ENCODE results near the gene ZFP62. TPM values are rescaled to one million over a fixed set of nuclear protein-coding genes. Genes with fewer than 3 reads are reported as not detected.

Gene ZFP62
- total and polyA plus RNA-seq, 2 of the 4 experiments (the other 2 are of a cell fraction) = 8.2 to 20.3 TPM

DNA sequence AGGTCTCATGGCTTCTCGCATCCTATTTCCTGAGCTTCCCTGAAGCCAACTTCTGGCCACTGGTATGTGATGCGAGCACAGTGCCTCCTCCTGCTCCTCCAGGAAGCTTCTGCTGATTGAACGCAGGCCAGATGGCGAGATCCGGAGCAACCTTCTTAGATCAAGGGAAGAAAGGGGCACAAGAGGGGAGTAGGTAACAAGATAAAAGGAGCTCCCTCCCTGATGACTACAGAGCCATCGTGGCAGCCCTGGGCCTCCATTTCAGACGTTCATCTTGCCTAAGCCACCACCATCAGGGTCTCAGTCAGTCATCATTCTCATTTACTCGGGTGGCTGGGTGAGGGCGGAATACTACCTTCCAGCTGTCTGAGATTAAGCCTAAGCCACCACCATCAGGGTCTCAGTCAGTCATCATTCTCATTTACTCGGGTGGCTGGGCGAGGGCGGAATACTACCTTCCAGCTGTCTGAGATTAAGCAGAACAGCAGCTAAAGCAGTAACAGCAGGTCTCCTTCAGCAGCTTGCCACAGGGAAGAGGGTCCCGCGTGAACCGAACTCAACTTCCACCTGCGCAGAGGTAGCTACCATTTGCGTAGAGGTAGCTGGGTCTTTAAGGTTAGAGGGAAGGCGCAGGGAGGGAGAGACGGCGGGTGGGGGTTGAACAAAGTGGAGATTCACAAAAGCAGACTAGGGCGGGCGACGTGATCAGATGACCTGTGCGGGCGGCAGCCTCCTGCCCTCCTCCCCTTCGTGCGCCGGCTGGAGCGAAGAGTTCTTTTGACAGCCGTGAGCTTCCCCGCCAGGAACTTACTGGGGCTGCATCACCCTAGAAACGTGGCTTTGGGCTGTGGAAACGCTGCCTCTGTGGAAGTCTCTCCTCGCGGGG is 30.6 kb downstream of the ZFP62 start:
- Histone ChIP-seq H3K56ac (ENCODE audit: extremely low read depth, insufficient read depth, low read length) (peak overlapping the region; percentile 62; the same call in 1 of the 2 replicates), H3K4ac (ENCODE audit: low read depth, low read length) (peak overlapping the region; percentile 85), H3K27ac (ENCODE audit: insufficient read depth, low read length) (peak overlapping the region; percentile 84), H2BK20ac (ENCODE audit: low read depth, low read length) (no peak overlapping the region), H2BK5ac (ENCODE audit: low read depth, low read length, poor library complexity, severe bottlenecking) (peak overlapping the region; percentile 82), H2AFZ (replicated peaks; ENCODE audit: low read length, poor library complexity) (peak overlapping the region; percentile 100), H4K20me1 (ENCODE audit: insufficient read depth, low read length) (no peaks in the 10 kb centered on the region), H3K18ac (ENCODE audit: low read depth, low read length) (peak overlapping the region; percentile 77), H3K4me2 (ENCODE audit: low read depth, low read length) (peak overlapping the region; percentile 92), H2BK15ac (ENCODE audit: low read depth, low read length) (no peak overlapping the region), H4K91ac (ENCODE audit: insufficient read depth, low read depth, low read length) (peak overlapping the region; percentile 53), H4K8ac (ENCODE audit: low read depth in 2 of 2, low read length in 2 of 2) (peak overlapping the region; percentile 79 to 95), H2AK9ac (replicated peaks; ENCODE audit: low read depth, low read length, poor library complexity) (peak overlapping the region; percentile 94), H3K23ac (ENCODE audit: low read depth, low read length) (peak overlapping the region; percentile 88), H3K9ac (ENCODE audit: low read depth, low read length) (peak overlapping the region; percentile 90), H4K5ac (ENCODE audit: low read depth, low read length) (peak overlapping the region; percentile 89), H3K79me1 (ENCODE audit: low read depth in 1 of 2, low read length in 2 of 2) (peaks cover 18 to 28% of the 10 kb centered on the region in 2 experiments), H3K9me3 (ENCODE audit: control insufficient read depth, insufficient read depth, low read length) (no peaks in the 10 kb centered on the region), H3K9me1 (ENCODE audit: insufficient read depth, low read length) (peaks cover 14% of the 10 kb centered on the region), H2AK5ac (ENCODE audit: low read depth, low read length) (peak overlapping the region; percentile 87), H3K14ac (replicated peaks; ENCODE audit: low read depth, low read length) (peak overlapping the region; percentile 93), H3K27me3 (ENCODE audit: control insufficient read depth, insufficient read depth, low read length) (no peaks in the 10 kb centered on the region), H3K36me3 (ENCODE audit: control insufficient read depth, insufficient read depth, low read length) (peaks cover 14% of the 10 kb centered on the region), H2BK120ac (ENCODE audit: low read depth, low read length) (peak overlapping the region; percentile 44; the same call in 1 of the 2 replicates), H3K4me1 (ENCODE audit: control insufficient read depth, insufficient read depth, low read length) (peaks cover 14% of the 10 kb centered on the region), H3K4me3 (ENCODE audit: insufficient read depth, low read depth, low read length) (peak overlapping the region; percentile 90)
- ATAC-seq (ENCODE audit: low read depth) (peak; percentile 30), DNase-seq (peak; percentile 39)
- in situ Hi-C loops (cut with MboI; ENCODE audit: low sequenced_read_pairs) = no loop called here
- intact Hi-C loops (cut with micrococcal nuclease) = loop anchor here (1.0 kb wide), 1 partner anchor 20 kb away; no protein-coding TSS in a partner anchor
- BruUV-seq (replicated peaks) = no TSS peak
- CTCF ChIA-PET = interaction anchor here (0.6 to 1.2 kb wide), 3 partner anchors 9 to 36 kb away, joined by 3 to 4 read pairs (median 4); no protein-coding TSS in a partner anchor
- TF ChIP-seq MXI1 (IDR thresholded peaks at IDR 0.05; ENCODE audit: borderline replicate concordance, low read depth, low read length) = 0 out of 2 replicates have a peak, but pooled peaks have one; percentile 40
- no peak for TF ChIP-seq POLR2A (IDR thresholded peaks at IDR 0.05; ENCODE audit: low read depth, low read length)
- TF ChIP-seq, protein P1, sequence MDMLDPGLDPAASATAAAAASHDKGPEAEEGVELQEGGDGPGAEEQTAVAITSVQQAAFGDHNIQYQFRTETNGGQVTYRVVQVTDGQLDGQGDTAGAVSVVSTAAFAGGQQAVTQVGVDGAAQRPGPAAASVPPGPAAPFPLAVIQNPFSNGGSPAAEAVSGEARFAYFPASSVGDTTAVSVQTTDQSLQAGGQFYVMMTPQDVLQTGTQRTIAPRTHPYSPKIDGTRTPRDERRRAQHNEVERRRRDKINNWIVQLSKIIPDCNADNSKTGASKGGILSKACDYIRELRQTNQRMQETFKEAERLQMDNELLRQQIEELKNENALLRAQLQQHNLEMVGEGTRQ (IDR thresholded peaks at IDR 0.05; ENCODE audit: low read depth, low read length) = peak; percentile 11; the same call in 1 of the 2 replicates
- TF ChIP-seq, protein P2, sequence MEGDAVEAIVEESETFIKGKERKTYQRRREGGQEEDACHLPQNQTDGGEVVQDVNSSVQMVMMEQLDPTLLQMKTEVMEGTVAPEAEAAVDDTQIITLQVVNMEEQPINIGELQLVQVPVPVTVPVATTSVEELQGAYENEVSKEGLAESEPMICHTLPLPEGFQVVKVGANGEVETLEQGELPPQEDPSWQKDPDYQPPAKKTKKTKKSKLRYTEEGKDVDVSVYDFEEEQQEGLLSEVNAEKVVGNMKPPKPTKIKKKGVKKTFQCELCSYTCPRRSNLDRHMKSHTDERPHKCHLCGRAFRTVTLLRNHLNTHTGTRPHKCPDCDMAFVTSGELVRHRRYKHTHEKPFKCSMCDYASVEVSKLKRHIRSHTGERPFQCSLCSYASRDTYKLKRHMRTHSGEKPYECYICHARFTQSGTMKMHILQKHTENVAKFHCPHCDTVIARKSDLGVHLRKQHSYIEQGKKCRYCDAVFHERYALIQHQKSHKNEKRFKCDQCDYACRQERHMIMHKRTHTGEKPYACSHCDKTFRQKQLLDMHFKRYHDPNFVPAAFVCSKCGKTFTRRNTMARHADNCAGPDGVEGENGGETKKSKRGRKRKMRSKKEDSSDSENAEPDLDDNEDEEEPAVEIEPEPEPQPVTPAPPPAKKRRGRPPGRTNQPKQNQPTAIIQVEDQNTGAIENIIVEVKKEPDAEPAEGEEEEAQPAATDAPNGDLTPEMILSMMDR (conservative IDR thresholded peaks at IDR 0.05; ENCODE audit: low read depth, low read length) = 0 out of 2 replicates have a peak, but pooled peaks have one; percentile 8
- POLR2A ChIA-PET (ENCODE audit: unreplicated experiment) = interaction anchor here (0.8 to 1.0 kb wide), 2 partner anchors 20 to 28 kb away, joined by 3 read pairs; partner anchors contain the start of gene MGAT1
- dilution Hi-C loops (cut with HindIII; ENCODE audit: low sequenced_read_pairs, unreplicated experiment) = no loop called here
- 30% methylated on average over 19 of the region's 35 CpGs; no CpG with 5 or more reads in 1 of the 2 experiments for WGBS, 2 experiments (ENCODE audit: extremely low coverage in 2 of 2, insufficient read length in 1 of 2)

Data from IMR-90 (cell line).